LoVo (cell line): Measurements from ENCODE around the gene ATP2B2.
"Not testable (repeated sequence)": the region's sequence is repeated elsewhere in the genome, so short reads cannot be mapped to it uniquely, and the experiment has no call there.

Source experiments
- DNase-seq: peaks from one replicate; pipeline ENCODE4 v3.0.0-alpha.2; 2016; ENCODE audit warnings: low spot score

The ATP2B2 gene

GRCh38 chr3:10382892-10383849 is 122.2 kb downstream of the ATP2B2 start:
- DNase-seq = no peak

DNA sequence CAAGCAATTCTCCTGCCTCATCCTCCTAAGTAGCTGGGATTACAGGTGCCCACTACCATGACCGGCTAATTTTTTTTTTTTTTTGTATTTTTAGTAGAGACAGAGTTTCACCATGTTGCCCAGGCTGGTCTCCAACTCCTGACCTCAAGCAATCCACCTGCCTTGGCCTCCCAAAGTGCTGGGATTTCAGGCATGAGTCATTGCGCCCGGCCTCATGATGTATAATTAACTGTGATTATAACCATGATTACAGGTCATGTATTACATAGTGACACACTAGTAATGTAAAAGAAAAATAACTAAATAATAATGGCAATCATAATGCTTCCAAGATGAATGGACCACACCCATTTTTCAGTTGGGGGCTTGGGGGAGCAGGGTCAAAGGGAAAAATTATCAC is 122.9 kb downstream of the ATP2B2 start:
- not testable (repeated sequence) for DNase-seq

GRCh38 chr3:10381336-10381735 is 124.0 kb downstream of the ATP2B2 start:
- no peak for DNase-seq

GRCh38 chr3:10380906-10381305 is 124.5 kb downstream of the ATP2B2 start:
- DNase-seq = no peak

- DNase-seq = no peak
Measured at GRCh38 chr3:10379961-10380360, 125.4 kb downstream of the ATP2B2 start.

DNA sequence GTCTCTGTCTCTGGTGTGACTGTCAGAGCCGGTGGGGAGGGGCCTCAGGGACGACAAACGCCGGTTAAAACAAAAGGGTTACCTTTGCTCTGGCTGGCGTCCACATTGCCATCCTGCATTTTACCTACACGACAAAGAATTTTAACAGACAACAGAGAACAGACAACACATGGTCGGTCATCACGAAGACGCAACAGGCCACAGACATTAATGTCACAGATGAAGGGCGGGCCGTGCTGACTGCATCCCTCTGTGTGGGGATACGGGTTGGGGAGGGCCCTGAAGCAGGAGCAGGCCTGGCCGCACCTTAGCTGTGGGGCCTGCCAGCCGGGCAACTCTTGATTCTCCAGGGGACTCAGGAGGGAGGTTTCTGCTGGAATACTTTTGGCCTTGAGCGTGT is 126.2 kb downstream of the ATP2B2 start:
- DNase-seq = no peak

DNA sequence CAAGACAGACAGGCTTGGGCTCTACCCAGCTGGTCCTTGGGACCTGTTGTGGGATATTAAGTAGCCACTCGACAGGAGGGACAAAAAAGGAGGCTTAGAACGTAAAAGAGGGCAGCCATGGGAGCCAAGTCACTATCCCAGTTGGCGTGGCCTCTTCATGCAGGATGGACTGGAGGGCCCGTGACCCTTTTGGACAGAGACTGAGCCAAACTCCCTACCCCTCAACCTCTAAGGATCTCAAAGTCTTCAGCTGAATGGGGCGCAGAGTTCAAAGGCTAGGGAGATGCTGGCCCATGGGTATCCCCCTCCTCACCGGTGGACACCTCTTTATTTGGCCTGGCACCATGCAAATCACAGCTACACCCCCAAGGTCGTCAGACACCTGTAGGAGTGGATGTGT is 126.6 kb downstream of the ATP2B2 start:
- DNase-seq = no peak

GRCh38 chr3:10378246-10378645 is 127.1 kb downstream of the ATP2B2 start:
- no peak for DNase-seq

GRCh38 chr3:10377148-10377725 is 128.1 kb downstream of the ATP2B2 start:
- DNase-seq = no peak

DNA sequence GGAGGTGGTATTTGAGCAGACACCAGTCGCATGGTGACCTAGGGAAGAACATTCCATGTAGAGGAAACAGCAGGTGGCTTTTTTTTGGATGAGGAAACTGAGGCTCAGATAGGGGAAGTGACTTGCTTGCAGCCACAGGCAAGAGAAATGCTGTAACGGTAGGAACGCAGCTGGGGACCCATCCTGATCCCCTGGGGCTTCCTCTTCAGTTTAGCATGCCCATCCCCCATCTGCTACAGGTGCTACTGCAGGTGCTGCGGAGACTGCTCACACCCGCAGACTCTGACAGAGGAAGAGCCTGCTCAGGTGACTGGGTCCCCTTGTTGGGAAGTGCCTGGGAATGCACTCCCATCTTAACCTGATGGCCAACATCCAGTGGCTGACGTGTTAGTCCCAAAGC is 129.0 kb downstream of the ATP2B2 start:
- DNase-seq = no peak

DNA sequence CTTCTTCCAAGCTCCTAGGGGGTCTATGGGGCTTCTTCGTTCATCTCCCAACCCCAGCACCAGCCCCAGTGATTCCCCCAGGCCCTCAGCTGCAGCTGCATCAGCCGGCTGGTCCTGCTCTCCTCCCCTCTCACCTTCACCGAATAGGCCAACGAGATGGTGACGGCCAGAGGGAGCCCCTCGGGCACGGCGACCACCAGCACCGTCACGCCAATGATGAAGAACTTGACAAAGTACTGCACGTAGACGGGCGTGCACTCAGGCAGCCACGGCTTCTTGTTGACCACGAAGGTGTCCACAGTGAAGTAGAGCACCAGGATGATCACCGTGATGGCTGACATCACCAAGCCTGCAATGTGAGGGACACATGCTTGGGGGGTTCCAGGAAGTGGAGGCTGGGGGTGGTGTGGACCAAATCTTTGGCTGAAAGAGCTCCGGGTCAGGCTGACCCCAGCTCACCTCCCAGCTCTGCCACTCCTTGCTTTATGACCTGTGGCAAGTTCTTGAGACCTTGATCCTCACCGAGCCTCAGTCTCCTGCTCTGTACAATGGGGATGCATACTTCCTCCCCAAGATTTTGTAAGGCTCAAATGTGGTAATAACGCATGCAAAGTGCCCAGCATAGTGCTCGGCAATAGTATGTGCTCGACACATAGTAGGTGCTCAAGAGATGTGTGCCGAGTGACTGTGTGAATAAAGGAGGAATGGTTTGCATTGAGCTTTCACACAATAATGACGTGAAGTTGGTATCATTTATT is 129.9 kb downstream of the ATP2B2 start:
- no peak for DNase-seq

DNA sequence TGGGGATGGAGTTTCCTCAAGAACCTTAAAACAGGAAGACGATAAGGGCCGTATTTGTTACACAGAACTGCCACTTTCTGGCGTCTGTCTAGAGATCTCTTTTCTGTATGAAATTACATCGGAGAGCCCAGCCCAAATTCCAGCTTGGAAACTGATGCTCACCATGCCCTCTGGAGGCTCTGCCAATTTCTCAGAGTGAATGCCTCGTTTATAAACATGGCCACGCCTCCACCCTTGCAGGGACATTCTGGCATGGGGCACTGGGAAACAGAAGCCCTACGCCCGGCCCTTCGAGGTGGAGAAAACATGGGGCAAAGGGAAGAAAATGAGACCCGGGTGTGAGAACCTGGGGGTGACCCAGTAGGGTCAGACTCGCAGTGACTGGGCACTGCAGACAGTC is 131.1 kb downstream of the ATP2B2 start:
- no peak for DNase-seq

DNA sequence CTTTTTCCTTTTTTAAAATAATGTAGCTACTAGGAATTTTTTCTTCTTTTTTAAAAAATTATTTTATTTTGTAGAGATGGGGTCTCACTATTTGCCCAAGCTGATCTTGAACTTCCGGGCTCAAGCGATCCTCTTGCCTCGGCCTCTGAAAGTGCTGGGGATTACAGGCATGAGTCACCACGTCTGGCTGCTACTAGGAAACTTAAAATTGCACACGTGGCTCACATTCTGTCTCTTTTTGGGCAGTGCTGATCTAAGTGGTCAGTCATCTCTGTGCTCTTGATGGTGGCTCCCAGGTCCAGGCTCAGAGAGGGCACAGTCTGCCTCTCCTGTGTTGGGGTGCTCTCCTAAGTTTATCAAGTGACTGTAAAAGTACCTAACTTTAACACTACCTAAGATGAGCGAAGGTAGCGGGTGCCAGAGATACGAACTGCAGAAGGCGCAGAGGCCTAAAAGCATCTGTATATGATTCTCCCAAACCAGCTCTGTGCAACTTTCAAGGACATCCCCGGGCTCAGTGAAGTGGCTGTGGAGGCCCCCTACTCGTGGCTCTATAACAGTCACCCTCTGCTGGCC is 131.6 kb downstream of the ATP2B2 start:
- DNase-seq = no peak

DNA sequence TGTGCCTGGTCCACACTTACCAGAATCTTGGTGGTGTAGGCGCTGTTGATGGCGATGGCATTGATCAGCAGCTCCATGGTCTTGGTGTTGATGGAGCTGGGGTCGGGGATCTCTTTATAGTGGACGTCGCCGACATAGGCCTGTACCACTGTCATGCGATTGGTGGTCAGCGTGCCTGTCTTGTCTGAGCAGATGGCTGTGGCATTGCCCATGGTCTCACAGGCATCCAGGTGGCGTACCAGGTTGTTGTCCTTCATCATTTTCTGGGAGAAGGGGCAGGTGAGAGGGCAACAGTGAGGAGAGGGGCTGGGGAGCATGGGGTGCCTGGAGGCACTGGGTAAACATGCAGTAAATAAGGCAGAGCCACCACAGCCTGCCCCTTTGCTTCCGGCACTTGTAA is 133.6 kb downstream of the ATP2B2 start:
- no peak for DNase-seq

DNA sequence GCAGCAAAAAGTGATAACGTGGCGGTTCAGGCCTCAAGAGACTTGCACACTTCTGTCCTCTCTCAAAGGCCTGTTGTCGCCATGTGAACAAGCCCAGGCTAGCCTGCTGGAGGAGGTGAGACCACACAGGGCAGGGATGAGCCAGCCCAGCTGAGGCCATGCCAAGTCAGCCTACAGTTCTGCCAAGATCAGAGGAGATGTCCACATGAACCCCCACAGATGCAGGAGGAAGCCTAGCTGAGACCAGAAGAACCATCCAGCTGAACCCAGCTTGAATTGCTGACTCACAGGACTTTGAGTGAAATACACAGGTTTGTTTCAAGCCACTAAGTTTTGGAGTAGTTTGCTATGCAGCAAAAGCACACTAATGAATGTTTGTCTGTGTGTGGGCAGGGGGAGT is 134.2 kb downstream of the ATP2B2 start:
- DNase-seq = peak; percentile 6

- DNase-seq = no peak
Measured at GRCh38 chr3:10370429-10370828, 135.0 kb downstream of the ATP2B2 start.

GRCh38 chr3:10368512-10368911 is 136.9 kb downstream of the ATP2B2 start:
- DNase-seq = no peak

GRCh38 chr3:10367506-10367905 is 137.9 kb downstream of the ATP2B2 start:
- DNase-seq = no peak

- DNase-seq = peak; percentile 25
Measured at GRCh38 chr3:10366651-10367101, 138.7 kb downstream of the ATP2B2 start.

DNA sequence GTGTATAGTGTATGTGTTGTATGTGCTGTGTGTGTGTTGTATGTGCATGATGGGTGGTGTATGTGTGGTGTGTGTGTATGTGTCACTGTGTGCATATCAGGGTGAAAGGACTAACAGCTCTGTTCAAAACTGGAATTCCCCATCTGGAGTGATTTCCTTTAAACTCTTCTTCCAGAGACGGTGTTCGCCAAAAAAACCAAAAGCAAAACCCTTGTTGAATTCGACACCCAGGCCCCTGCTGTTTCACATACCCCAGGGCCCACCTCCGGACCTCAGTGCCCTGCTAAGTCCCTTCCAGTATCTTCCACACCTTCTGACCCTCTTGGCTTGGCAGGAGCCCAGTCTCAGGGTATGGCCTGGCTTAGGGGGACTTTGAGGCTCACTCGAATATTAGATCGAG is 139.6 kb downstream of the ATP2B2 start:
- no peak for DNase-seq

GRCh38 chr3:10365316-10365715 is 140.1 kb downstream of the ATP2B2 start:
- DNase-seq = no peak

DNA sequence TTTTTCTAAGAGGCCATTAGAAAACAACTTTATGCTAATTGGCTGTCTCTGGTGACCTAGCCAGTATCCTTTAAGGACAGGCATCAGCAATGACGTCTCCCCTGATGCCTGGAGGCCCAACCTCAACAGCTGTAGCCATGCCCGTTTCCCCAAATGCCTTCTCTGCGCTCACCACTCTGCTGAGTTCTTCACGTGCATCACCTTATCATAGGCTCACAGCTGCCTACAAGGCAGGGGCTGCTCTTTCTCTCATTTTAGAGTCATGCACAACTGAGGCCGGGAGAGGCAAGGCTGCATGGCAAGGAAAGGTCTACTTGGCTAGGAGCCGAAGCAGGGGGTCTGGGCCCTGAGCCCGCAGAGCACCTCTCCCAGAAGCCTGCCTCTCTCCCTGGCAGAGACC is 140.6 kb downstream of the ATP2B2 start:
- DNase-seq = no peak
